Breast epithelium (tissue), 3 donors: ENCODE measurements around the gene EFEMP1.
"Not testable (repeated sequence)": the region's sequence is repeated elsewhere in the genome, so short reads cannot be mapped to it uniquely, and the experiment has no call there.

ENCODE experiments used
- POLR2A ChIP-seq: fragments of 450-650 bp; IDR thresholded peaks from one replicate; pipeline ENCODE4 v1.6.1; 2016; ENCODE audit warnings: antibody characterized with exemption, mild to moderate bottlenecking, moderate library complexity
- TF ChIP-seq, protein P1 (sequence below), 3 donors: fragments of 450-650 bp; IDR thresholded peaks; one replicate each; pipeline ENCODE4 v1.5.1; 2016 to 2017; ENCODE audit warnings: antibody characterized with exemption in 3 of 3, mild to moderate bottlenecking in 3 of 3, moderate library complexity in 3 of 3

DNA sequence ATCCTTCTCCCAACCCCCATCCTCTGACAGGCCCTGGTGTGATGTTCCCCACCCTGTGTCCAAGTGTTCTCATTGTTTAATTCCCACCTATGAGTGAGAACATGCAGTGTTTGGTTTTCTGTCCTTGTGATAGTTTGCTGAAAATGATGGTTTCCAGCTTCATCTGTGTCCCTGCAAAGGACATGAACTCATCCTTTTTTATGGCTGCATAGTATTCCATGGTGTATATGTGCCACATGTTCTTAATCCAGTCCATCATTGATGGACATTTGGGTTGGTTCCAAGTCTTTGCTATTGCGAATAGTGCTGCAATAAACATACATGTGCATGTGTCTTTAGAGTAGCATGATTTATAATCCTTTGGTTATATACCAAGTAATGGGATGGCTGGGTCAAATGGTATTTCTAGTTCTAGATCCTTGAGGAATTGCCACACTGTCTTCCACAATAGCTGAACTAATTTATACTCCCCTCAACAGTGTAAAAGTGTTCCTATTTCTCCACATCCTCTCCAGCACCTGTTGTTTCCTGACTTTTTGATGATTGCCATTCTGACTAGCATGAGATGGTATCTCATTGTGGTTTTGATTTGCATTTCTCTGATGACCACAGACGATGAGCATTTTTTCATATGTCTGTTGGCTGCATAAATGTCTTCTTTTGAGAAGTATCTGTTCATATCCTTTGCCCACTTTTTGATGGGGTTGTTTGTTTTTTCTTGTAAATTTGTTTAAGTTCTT is 91.7 kb downstream of the EFEMP1 start:
- not testable (repeated sequence) for TF ChIP-seq POLR2A
- TF ChIP-seq, protein P1, sequence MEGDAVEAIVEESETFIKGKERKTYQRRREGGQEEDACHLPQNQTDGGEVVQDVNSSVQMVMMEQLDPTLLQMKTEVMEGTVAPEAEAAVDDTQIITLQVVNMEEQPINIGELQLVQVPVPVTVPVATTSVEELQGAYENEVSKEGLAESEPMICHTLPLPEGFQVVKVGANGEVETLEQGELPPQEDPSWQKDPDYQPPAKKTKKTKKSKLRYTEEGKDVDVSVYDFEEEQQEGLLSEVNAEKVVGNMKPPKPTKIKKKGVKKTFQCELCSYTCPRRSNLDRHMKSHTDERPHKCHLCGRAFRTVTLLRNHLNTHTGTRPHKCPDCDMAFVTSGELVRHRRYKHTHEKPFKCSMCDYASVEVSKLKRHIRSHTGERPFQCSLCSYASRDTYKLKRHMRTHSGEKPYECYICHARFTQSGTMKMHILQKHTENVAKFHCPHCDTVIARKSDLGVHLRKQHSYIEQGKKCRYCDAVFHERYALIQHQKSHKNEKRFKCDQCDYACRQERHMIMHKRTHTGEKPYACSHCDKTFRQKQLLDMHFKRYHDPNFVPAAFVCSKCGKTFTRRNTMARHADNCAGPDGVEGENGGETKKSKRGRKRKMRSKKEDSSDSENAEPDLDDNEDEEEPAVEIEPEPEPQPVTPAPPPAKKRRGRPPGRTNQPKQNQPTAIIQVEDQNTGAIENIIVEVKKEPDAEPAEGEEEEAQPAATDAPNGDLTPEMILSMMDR (IDR thresholded peaks at IDR 0.05), result not testable (repeated sequence)
